ENCODE results near the gene GJB5. TPM values are rescaled to one million over a fixed set of nuclear protein-coding genes. Genes with fewer than 3 reads are reported as not detected.

Gene GJB5
- total and polyA plus RNA-seq, 9 of the 15 experiments (the other 6 are each of a cell fraction or from before 2014, with no cell fraction given) = 0.04 TPM; not detected in 8

DNA sequence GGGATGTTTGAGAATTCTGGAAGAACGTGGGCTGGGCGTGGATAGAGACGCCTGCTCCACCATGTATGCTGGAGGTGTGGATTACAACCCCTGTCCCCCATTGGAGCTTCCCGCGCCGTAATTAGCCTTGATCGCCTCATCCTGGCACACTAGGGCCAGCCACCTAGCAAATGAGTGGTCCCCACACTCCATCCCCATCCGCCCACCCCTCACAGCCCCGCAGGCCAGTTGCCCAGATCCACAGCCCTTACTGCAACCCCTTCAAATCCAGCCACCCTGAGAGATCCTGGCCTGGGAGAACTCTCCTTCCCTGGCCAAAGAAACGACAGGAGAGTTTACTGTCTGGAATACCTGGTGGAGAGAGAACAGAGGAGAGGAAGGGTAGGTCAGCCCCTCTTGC lies 37.6 kb downstream of the GJB5 start (continued):
- TF ChIP-seq MED1 (CRISPR knock-in tag; IDR thresholded peaks at IDR 0.05; ENCODE audit: borderline replicate concordance) = no peak
- TF ChIP-seq, protein P1, sequence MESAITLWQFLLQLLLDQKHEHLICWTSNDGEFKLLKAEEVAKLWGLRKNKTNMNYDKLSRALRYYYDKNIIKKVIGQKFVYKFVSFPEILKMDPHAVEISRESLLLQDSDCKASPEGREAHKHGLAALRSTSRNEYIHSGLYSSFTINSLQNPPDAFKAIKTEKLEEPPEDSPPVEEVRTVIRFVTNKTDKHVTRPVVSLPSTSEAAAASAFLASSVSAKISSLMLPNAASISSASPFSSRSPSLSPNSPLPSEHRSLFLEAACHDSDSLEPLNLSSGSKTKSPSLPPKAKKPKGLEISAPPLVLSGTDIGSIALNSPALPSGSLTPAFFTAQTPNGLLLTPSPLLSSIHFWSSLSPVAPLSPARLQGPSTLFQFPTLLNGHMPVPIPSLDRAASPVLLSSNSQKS (CRISPR knock-in tag; IDR thresholded peaks at IDR 0.05) = no peak
- TF ChIP-seq GATAD2A (IDR thresholded peaks at IDR 0.05) = no peak
- TF ChIP-seq ETV5 (CRISPR knock-in tag; IDR thresholded peaks at IDR 0.05; ENCODE audit: low read depth) = no peak
- TF ChIP-seq, protein P2, sequence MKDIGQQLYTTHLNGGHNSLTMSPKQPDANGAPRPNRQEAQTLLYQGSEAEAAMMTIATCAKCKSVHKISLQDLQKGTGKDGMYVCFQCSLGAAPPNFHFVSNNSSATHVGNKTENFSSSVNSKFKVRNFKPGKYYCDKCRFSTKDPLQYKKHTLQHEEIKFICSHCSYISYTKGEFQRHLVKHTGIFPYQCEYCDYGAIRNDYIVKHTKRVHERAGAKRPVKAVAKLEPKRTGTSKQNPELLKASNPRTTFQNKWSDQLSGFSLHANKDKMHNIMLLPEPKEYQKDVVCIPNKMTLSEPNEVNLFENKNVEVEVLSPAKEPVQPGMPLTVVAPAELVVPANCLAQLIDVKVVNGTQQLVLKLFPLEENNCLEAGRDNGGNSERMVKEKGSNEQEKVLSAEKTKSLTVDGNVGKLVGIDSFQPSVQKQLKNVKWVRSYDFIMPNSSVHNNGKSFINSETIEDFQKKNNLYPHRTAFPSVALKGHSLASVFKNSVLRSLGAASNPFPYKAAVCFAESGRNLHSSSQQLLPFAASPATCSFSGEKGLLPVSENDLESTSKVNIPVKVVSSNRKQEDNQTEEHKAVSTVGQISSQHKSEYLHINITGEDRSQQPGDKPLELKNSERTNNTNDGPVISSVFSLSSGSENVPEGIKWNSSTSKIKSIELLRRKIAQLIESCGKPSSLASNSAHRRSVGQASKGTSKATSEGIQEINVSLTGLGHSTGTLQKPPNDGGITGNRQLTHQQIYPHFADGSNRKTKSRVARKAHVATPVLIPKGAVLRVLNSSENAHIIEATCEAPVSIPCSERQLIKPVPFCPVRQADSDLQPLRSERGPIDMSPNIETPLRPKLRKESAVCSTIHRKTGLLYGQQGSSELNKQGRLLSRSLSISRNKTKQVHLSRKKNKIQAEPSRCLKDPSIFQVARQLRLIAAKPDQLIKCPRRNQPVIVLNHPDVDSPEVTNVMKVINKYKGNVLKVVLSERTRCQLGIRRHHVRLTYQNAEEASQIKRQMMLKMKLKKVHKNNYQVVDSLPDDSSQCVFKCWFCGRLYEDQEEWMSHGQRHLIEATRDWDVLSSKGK (CRISPR knock-in tag; IDR thresholded peaks at IDR 0.05) = no peak

All from K562 (cell line).